Neural cell (in vitro differentiated cells): Measurements from ENCODE around the gene CMTM3. TPM values are rescaled to one million over a fixed set of nuclear protein-coding genes. Genes with fewer than 3 reads are reported as not detected.

ENCODE experiments used
- H2AFZ ChIP-seq: fragments of 200-600, 300-800 bp; sonication (generic), shearing (Covaris generic); 2 replicates; pipeline ENCODE4 v1.6.0; 2014; ENCODE audit warnings: low read depth, mild to moderate bottlenecking, antibody characterized with exemption, low read length, moderate library complexity
- H3F3A ChIP-seq: fragments of 200-600 bp; shearing (Covaris generic); 2 replicates; pipeline ENCODE4 v1.6.1; 2016; ENCODE audit warnings: mild to moderate bottlenecking, moderate library complexity, mixed read lengths, antibody characterized with exemption, low read length; ENCODE audit not compliant: insufficient read depth, poor library complexity, severe bottlenecking
- H3K27ac ChIP-seq: fragments of 200-600, 300-800 bp; sonication (generic), shearing (Covaris generic); 2 replicates; pipeline ENCODE4 v1.5.1; 2014; ENCODE audit warnings: mild to moderate bottlenecking, low read length, moderate library complexity
- H3K27me3 ChIP-seq: fragments of 300-800, 200-600 bp; sonication (generic), shearing (Covaris generic); 2 replicates; pipeline ENCODE4 v1.6.0; 2014; ENCODE audit warnings: mild to moderate bottlenecking, low read depth, low read length, moderate library complexity; ENCODE audit not compliant: insufficient read depth
- H3K36me3 ChIP-seq: fragments of 300-800, 200-600 bp; sonication (generic), shearing (Covaris generic); 2 replicates; pipeline ENCODE4 v1.5.1; 2014; ENCODE audit warnings: mild to moderate bottlenecking, antibody characterized with exemption, low read length, moderate library complexity; ENCODE audit not compliant: insufficient read depth
- H3K4me2 ChIP-seq: fragments of 300-800, 200-600 bp; sonication (generic), shearing (Covaris generic); 2 replicates; pipeline ENCODE4 v1.6.0; 2014; ENCODE audit warnings: mild to moderate bottlenecking, low read length
- H3K4me3 ChIP-seq: fragments of 300-800, 200-600 bp; sonication (generic), shearing (Covaris generic); 2 replicates; pipeline ENCODE4 v1.5.1; 2014; ENCODE audit warnings: mild to moderate bottlenecking, low read length, moderate library complexity
- H3K79me2 ChIP-seq: fragments of 200-600 bp; shearing (Covaris generic); replicated peaks from 2 replicates; pipeline ENCODE4 v1.6.0; 2014; ENCODE audit warnings: mild to moderate bottlenecking, low read length, moderate library complexity; ENCODE audit not compliant: insufficient read depth
- H3K9ac ChIP-seq: fragments of 300-800, 200-600 bp; sonication (generic), shearing (Covaris generic); 2 replicates; pipeline ENCODE4 v1.6.1; 2016; ENCODE audit warnings: mild to moderate bottlenecking, low read length, mixed read lengths
- H3K9me2 ChIP-seq: fragments of 200-600 bp; shearing (Covaris generic); 2 replicates; pipeline ENCODE4 v1.6.1; 2016; ENCODE audit warnings: mild to moderate bottlenecking, low read length, mixed read lengths; ENCODE audit not compliant: insufficient read depth
- H3K9me3 ChIP-seq: fragments of 200-600, 300-800 bp; sonication (generic), shearing (Covaris generic); 2 replicates; pipeline ENCODE4 v1.6.1; 2016; ENCODE audit warnings: mild to moderate bottlenecking, mixed run types, low read length, moderate library complexity, mixed read lengths
- H4K20me1 ChIP-seq: fragments of 200-600 bp; shearing (Covaris generic); 2 replicates; pipeline ENCODE4 v1.6.1; 2016; ENCODE audit warnings: mild to moderate bottlenecking, mixed run types; ENCODE audit not compliant: insufficient read depth
- CTCF ChIP-seq: fragments of 450-650 bp; IDR thresholded peaks from 2 replicates; pipeline ENCODE4 v1.5.1; 2014; ENCODE audit warnings: antibody characterized with exemption, mild to moderate bottlenecking, moderate library complexity; ENCODE audit not compliant: poor library complexity, severe bottlenecking
- EP300 ChIP-seq: fragments of 450-650 bp; conservative IDR thresholded peaks from 2 replicates; pipeline ENCODE4 v1.6.1; 2014; ENCODE audit warnings: antibody characterized with exemption, mild to moderate bottlenecking, moderate library complexity; ENCODE audit not compliant: poor library complexity, severe bottlenecking
- EZH2 ChIP-seq: fragments of 200-600, 300-800 bp; shearing (Covaris generic), sonication (generic); IDR thresholded peaks from 2 replicates; pipeline ENCODE4 v1.6.1; 2014; ENCODE audit warnings: antibody characterized with exemption, low read length, borderline replicate concordance, mild to moderate bottlenecking; ENCODE audit not compliant: insufficient read depth, poor library complexity, severe bottlenecking
- MXI1 ChIP-seq: fragments of 450-650 bp; conservative IDR thresholded peaks from 2 replicates; pipeline ENCODE4 v1.6.1; 2014; ENCODE audit warnings: antibody characterized with exemption, mild to moderate bottlenecking; ENCODE audit not compliant: poor library complexity, severe bottlenecking
- POLR2AphosphoS5 ChIP-seq: IDR thresholded peaks from 2 replicates; pipeline ENCODE4 v1.6.1; 2012
- RAD21 ChIP-seq: fragments of 450-650 bp; conservative IDR thresholded peaks from 2 replicates; pipeline ENCODE4 v1.6.1; 2014; ENCODE audit warnings: antibody characterized with exemption, mild to moderate bottlenecking, moderate library complexity
- REST ChIP-seq: IDR thresholded peaks from 2 replicates; pipeline ENCODE4 v1.6.1; 2012; ENCODE audit warnings: borderline replicate concordance
- SMC3 ChIP-seq: fragments of 450-650 bp; conservative IDR thresholded peaks from 2 replicates; pipeline ENCODE4 v1.6.1; 2014; ENCODE audit warnings: antibody characterized with exemption, mild to moderate bottlenecking, moderate library complexity; ENCODE audit not compliant: poor library complexity
- TAF1 ChIP-seq: IDR thresholded peaks from 2 replicates; pipeline ENCODE4 v1.6.1; 2012; ENCODE audit warnings: low read depth
- polyA plus RNA-seq: library from polyadenylated mRNA; depleted of rRNA; stranded (reverse); fragments of >200 nt; gene quantifications from 2 replicates; pipeline ENCODE4 v1.2.3, GENCODE V29; 2014

Gene CMTM3
- polyA plus RNA-seq, 1 donor from 2014 or later: 7.7 TPM

- H3K27ac ChIP-seq: no peak overlapping the region
- H3K27me3 ChIP-seq: no peaks in the 10 kb centered on the region
- TF ChIP-seq TAF1: no peak
- TF ChIP-seq EZH2: no peak
- TF ChIP-seq REST: no peak
- TF ChIP-seq SMC3: no peak
- TF ChIP-seq RAD21: no peak
- no peak for TF ChIP-seq EP300
- TF ChIP-seq MXI1: no peak
- TF ChIP-seq POLR2AphosphoS5: no peak
- TF ChIP-seq CTCF: no peak
- no peaks in the 10 kb centered on the region for H3F3A ChIP-seq
- no peaks in the 10 kb centered on the region for H3K9me2 ChIP-seq
- no peaks in the 10 kb centered on the region for H3K9me3 ChIP-seq
- H3K79me2 ChIP-seq: no peaks in the 10 kb centered on the region
- H4K20me1 ChIP-seq: no peaks in the 10 kb centered on the region
- H2AFZ ChIP-seq: no peak overlapping the region
- H3K4me3 ChIP-seq: no peak overlapping the region
- no peak overlapping the region for H3K4me2 ChIP-seq
- H3K9ac ChIP-seq: no peak overlapping the region
- no peaks in the 10 kb centered on the region for H3K36me3 ChIP-seq
Measured at GRCh38 chr16:66641387-66641786, 36.9 kb downstream of the CMTM3 start.

GRCh38 chr16:66647866-66648265 is 43.4 kb downstream of the CMTM3 start:
- Histone ChIP-seq H3K9me2 (no peaks in the 10 kb centered on the region), H3K4me3 (no peak overlapping the region), H3K36me3 (no peaks in the 10 kb centered on the region), H3K27ac (no peak overlapping the region), H3K79me2 (no peaks in the 10 kb centered on the region), H3F3A (peaks cover 7% of the 10 kb centered on the region), H3K9me3 (no peaks in the 10 kb centered on the region), H3K27me3 (no peaks in the 10 kb centered on the region), H2AFZ (no peak overlapping the region), H4K20me1 (no peaks in the 10 kb centered on the region), H3K4me2 (no peak overlapping the region), H3K9ac (no peak overlapping the region)
- TF ChIP-seq SMC3 (no peak), EZH2 (no peak), RAD21 (no peak), TAF1 (no peak), MXI1 (no peak), EP300 (no peak), REST (no peak), POLR2AphosphoS5 (no peak), CTCF (no peak)
